SK-N-SH (cell line): ENCODE results near the gene DSCAM. TPM values are rescaled to one million over a fixed set of nuclear protein-coding genes. Genes with fewer than 3 reads are reported as not detected.

Experiments
- CTCF ChIA-PET: fragments of 300-600, 350-600 bp; formaldehyde crosslinking; extraction: SDS; loops from one replicate; lab custom pipeline; 2021; lab: Yijun Ruan, JAX
- POLR2A ChIA-PET: fragments of 350-600 bp; sonication (Branson Sonifier 250); formaldehyde crosslinking; extraction: SDS; loops from one replicate; lab custom pipeline; 2020; ENCODE audit warnings: antibody characterized with exemption, inconsistent platforms; lab: Yijun Ruan, JAX
- DNase-seq: peaks from one replicate; pipeline ENCODE4 v3.0.0; 2012
- H2AFZ ChIP-seq: fragments of 200-600 bp; sonication (generic); 2 replicates; pipeline ENCODE4 v1.8.1; 2016; ENCODE audit warnings: antibody characterized with exemption, mild to moderate bottlenecking, low read depth
- H3F3A ChIP-seq: fragments of 200-600 bp; sonication (generic); replicated peaks from 2 replicates; pipeline ENCODE3; 2016; ENCODE audit warnings: antibody characterized with exemption, mild to moderate bottlenecking; ENCODE audit not compliant: insufficient read depth
- H3K27ac ChIP-seq, 2 experiments: fragments of 200-500 bp in 1 of 2; fragments of 200-600 bp in 1 of 2; sonication (Bioruptor generic) in 1 of 2; sonication (generic), shearing (Covaris generic) in 1 of 2; 2 replicates each; pipeline versions ENCODE4 v1.5.1 to v1.6.1; 2014 to 2016; ENCODE audit warnings: low read depth in 2 of 2, inconsistent platforms in 1 of 2, low read length in 1 of 2, mild to moderate bottlenecking in 1 of 2, mixed read lengths in 1 of 2
- H3K27me3 ChIP-seq: fragments of 200-600 bp; sonication (generic), shearing (Covaris generic); 2 replicates; pipeline ENCODE4 v1.6.1; 2016; ENCODE audit warnings: mixed run types; ENCODE audit not compliant: insufficient read depth
- H3K36me3 ChIP-seq, 2 experiments: fragments of 200-500 bp in 1 of 2; fragments of 200-600 bp in 1 of 2; sonication (Bioruptor generic) in 1 of 2; sonication (generic) in 1 of 2; replicated peaks in 1 of 2; 2 replicates each; pipeline versions ENCODE3 to v1.5.1; 2014 to 2016; ENCODE audit warnings: low read length in 1 of 2, mild to moderate bottlenecking in 1 of 2; ENCODE audit not compliant: insufficient read depth in 2 of 2, control insufficient read depth in 1 of 2
- H3K4me1 ChIP-seq, 2 experiments: fragments of 200-500 bp in 1 of 2; fragments of 200-600 bp in 1 of 2; sonication (Bioruptor generic) in 1 of 2; sonication (generic), shearing (Covaris generic) in 1 of 2; 2 replicates each; pipeline versions ENCODE4 v1.5.1 to v1.6.1; 2014 to 2016; ENCODE audit warnings: low read depth in 1 of 2, low read length in 1 of 2, mixed run types in 1 of 2; ENCODE audit not compliant: insufficient read depth in 2 of 2, control insufficient read depth in 1 of 2
- H3K4me2 ChIP-seq: fragments of 200-600 bp; sonication (generic), shearing (Covaris generic); 2 replicates; pipeline ENCODE4 v1.6.1; 2017; ENCODE audit warnings: mixed run types
- H3K4me3 ChIP-seq, 2 experiments: fragments of 200-500 bp in 1 of 2; fragments of 200-600 bp in 1 of 2; sonication (Bioruptor generic) in 1 of 2; sonication (generic), shearing (Covaris generic) in 1 of 2; 2 replicates each; pipeline versions ENCODE4 v1.5.1 to v1.8.1; 2014 to 2016; ENCODE audit warnings: low read depth in 2 of 2, inconsistent platforms in 1 of 2, low read length in 1 of 2, mild to moderate bottlenecking in 1 of 2, mixed read lengths in 1 of 2, moderate library complexity in 1 of 2
- H3K79me2 ChIP-seq: fragments of 200-600 bp; sonication (generic); 2 replicates; pipeline ENCODE4 v1.8.1; 2017; ENCODE audit warnings: mild to moderate bottlenecking; ENCODE audit not compliant: insufficient read depth
- H3K9ac ChIP-seq: fragments of 200-600 bp; sonication (generic); 2 replicates; pipeline ENCODE4 v1.6.1; 2017; ENCODE audit warnings: mixed run types
- H3K9me2 ChIP-seq: fragments of 200-600 bp; sonication (generic); 2 replicates; pipeline ENCODE4 v1.6.1; 2017; ENCODE audit warnings: mixed run types
- H3K9me3 ChIP-seq: fragments of 200-600 bp; sonication (generic); 2 replicates; pipeline ENCODE4 v1.6.1; 2017; ENCODE audit warnings: mixed run types, mild to moderate bottlenecking, moderate library complexity
- H4K20me1 ChIP-seq: fragments of 200-600 bp; sonication (generic); 2 replicates; pipeline ENCODE4 v1.6.1; 2017; ENCODE audit warnings: mild to moderate bottlenecking, mixed run types; ENCODE audit not compliant: insufficient read depth
- CHD2 ChIP-seq: fragments of 150-350 bp; IDR thresholded peaks from 2 replicates; pipeline ENCODE4 v1.6.1; 2018; ENCODE audit warnings: low read length; ENCODE audit not compliant: partially characterized antibody
- EP300 ChIP-seq, 2 experiments: IDR thresholded peaks; 2 replicates each; pipeline versions ENCODE4 v1.4.0 to v1.6.1; 2012; ENCODE audit warnings: borderline replicate concordance in 1 of 2, low read depth in 1 of 2, low read length in 1 of 2
- FOSL2 ChIP-seq: IDR thresholded peaks from 2 replicates; pipeline ENCODE4 v1.4.0; 2012; ENCODE audit warnings: low read depth, mild to moderate bottlenecking, moderate library complexity, borderline replicate concordance
- FOXJ3 ChIP-seq: sonication (generic); formaldehyde crosslinking; IDR thresholded peaks from 2 replicates; pipeline ENCODE4 v1.5.1; 2020; ENCODE audit warnings: mild to moderate bottlenecking, missing genetic modification reagents
- FOXM1 ChIP-seq: IDR thresholded peaks from 2 replicates; pipeline ENCODE4 v1.4.0; 2012; ENCODE audit warnings: low read depth, mild to moderate bottlenecking
- GABPA ChIP-seq: IDR thresholded peaks from 2 replicates; pipeline ENCODE4 v1.4.0; 2012; ENCODE audit warnings: low read depth, mild to moderate bottlenecking
- JUND ChIP-seq: IDR thresholded peaks from 2 replicates; pipeline ENCODE4 v1.4.0; 2012
- MAX ChIP-seq: IDR thresholded peaks from 2 replicates; pipeline ENCODE4 v1.4.0; 2012; ENCODE audit warnings: low read depth
- NFIC ChIP-seq: IDR thresholded peaks from 2 replicates; pipeline ENCODE4 v1.4.0; 2012; ENCODE audit warnings: borderline replicate concordance
- POLR2AphosphoS5 ChIP-seq: IDR thresholded peaks from 2 replicates; pipeline ENCODE4 v1.6.1; 2012; ENCODE audit warnings: low read depth, low read length
- RAD21 ChIP-seq: IDR thresholded peaks from 2 replicates; pipeline ENCODE4 v1.6.1; 2012; ENCODE audit warnings: mild to moderate bottlenecking, low read length
- RCOR1 ChIP-seq: fragments of 150-350 bp; IDR thresholded peaks from 2 replicates; pipeline ENCODE4 v1.6.1; 2017; ENCODE audit warnings: antibody characterized with exemption, low read length
- RXRA ChIP-seq: IDR thresholded peaks from 2 replicates; pipeline ENCODE4 v1.4.0; 2012; ENCODE audit warnings: low read depth, mild to moderate bottlenecking, borderline replicate concordance
- SIN3A ChIP-seq: IDR thresholded peaks from 2 replicates; pipeline ENCODE4 v1.6.1; 2012; ENCODE audit warnings: low read depth, mild to moderate bottlenecking, low read length, moderate library complexity, borderline replicate concordance
- SMC3 ChIP-seq: IDR thresholded peaks from 2 replicates; pipeline ENCODE4 v1.6.1; 2012; ENCODE audit warnings: low read depth, low read length, improper control_type of control experiment
- TCF12 ChIP-seq: IDR thresholded peaks from 2 replicates; pipeline ENCODE4 v1.4.0; 2012
- TEAD4 ChIP-seq: IDR thresholded peaks from 2 replicates; pipeline ENCODE4 v1.4.0; 2012; ENCODE audit warnings: mild to moderate bottlenecking, borderline replicate concordance; ENCODE audit not compliant: insufficient read depth
- USF2 ChIP-seq: fragments of 150-350 bp; IDR thresholded peaks from 2 replicates; pipeline ENCODE4 v1.6.1; 2017; ENCODE audit warnings: antibody characterized with exemption, low read length, low read depth, borderline replicate concordance
- YY1 ChIP-seq: IDR thresholded peaks from 2 replicates; pipeline ENCODE4 v1.4.0; 2012; ENCODE audit warnings: low read depth, mild to moderate bottlenecking
- WGBS: methylation state at CpG from one replicate; pipeline ENCODE4 v1.1.6; 2017; ENCODE audit warnings: low lambda C conversion rate; 5-methylcytosine and 5-hydroxymethylcytosine counted together
- polyA plus RNA-seq, 3 experiments: library from polyadenylated mRNA; depleted of rRNA; stranded (reverse); fragments of >200 nt; gene quantifications; 2 replicates each; pipeline ENCODE4 v1.2.3, GENCODE V29; 2012
- TF ChIP-seq, protein P1 (sequence below): IDR thresholded peaks from 2 replicates; pipeline ENCODE4 v1.6.1; 2012; ENCODE audit warnings: mild to moderate bottlenecking, low read depth, low read length, moderate library complexity
- TF ChIP-seq, protein P2 (sequence below): IDR thresholded peaks from 2 replicates; pipeline ENCODE4; 2012
- TF ChIP-seq, protein P3 (sequence below): IDR thresholded peaks from 2 replicates; pipeline ENCODE4 v1.4.0; 2012; ENCODE audit warnings: low read depth, borderline replicate concordance

The DSCAM gene
- polyA plus RNA-seq, 1 of the 3 experiments (the other 2 are of a cell fraction): not detected

DNA sequence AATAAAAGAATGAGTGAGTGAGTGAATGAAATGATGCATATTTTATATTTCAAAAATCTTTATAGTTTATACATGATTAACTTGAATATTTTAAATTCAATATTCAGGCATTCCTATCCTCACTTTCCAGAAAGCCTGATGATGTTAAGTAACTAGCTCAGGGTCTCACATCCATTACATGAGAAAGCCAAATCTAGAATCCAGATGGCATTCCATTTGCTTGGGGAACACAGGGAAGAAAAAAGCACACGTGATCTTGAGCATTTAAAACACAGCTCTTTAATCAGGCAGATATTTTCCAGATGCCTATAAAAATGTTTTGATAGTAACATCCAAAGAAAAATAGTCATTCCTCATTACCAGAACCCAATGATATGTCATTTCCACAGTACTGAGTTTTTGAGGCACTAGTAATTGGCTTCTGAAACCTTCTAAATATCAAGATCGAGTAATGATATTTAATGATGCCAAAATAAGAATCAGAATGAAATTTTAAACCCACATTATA lies 291.9 kb downstream of the DSCAM start:
- H3K9me2 ChIP-seq: no peaks in the 10 kb centered on the region
- H3K27me3 ChIP-seq: no peaks in the 10 kb centered on the region
- H3F3A ChIP-seq: no peaks in the 10 kb centered on the region
- H3K9ac ChIP-seq: no peak overlapping the region
- H3K36me3 ChIP-seq: no peaks in the 10 kb centered on the region
- no peaks in the 10 kb centered on the region for H4K20me1 ChIP-seq
- no peak overlapping the region for H3K4me2 ChIP-seq
- ChIA-PET POLR2A (no interaction called here), CTCF (interaction anchor here (0.6 to 2.1 kb wide), 2 partner anchors 88 to 288 kb away, joined by 3 to 5 read pairs; no protein-coding TSS in a partner anchor)
- no peak overlapping the region for H3K4me3 ChIP-seq
- no peaks in the 10 kb centered on the region for H3K79me2 ChIP-seq
- H2AFZ ChIP-seq: no peak overlapping the region
- no peak overlapping the region for H3K27ac ChIP-seq
- 3% methylated on average over 2 of the region's 2 CpGs for WGBS
- no peaks in the 10 kb centered on the region for H3K4me1 ChIP-seq
- no peaks in the 10 kb centered on the region for H3K9me3 ChIP-seq
- peak; percentile 33 for DNase-seq
- TF ChIP-seq EP300 (IDR thresholded peaks at IDR 0.05; ENCODE audit: borderline replicate concordance in 1 of 2, low read depth in 1 of 2, low read length in 1 of 2) (no peak), FOXJ3 (no peak), POLR2AphosphoS5 (no peak), FOXM1 (no peak), SIN3A (no peak)

DNA sequence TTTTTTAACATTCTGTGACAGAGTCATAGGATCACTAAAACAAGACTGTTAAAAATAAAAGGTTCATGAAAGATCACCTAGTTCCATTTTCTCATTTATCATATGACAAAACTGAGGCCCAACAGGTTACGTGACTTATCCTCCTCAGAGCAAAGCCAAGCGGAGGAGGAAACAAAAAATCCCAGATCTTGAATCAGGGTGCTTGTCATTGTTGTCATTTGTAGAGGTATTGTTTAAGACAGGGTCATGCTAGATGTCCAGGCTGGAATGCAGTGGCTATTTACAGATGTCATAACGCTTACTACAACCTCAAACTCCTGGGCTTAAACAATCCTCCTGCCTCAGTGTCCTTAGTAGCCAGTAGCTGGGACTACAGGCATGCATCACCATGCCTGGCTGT lies 293.2 kb downstream of the DSCAM start:
- no peaks in the 10 kb centered on the region for H3K79me2 ChIP-seq
- no peaks in the 10 kb centered on the region for H3F3A ChIP-seq
- no peaks in the 10 kb centered on the region for H3K36me3 ChIP-seq
- ChIA-PET CTCF (no interaction called here), POLR2A (no interaction called here)
- no peaks in the 10 kb centered on the region for H3K9me2 ChIP-seq
- no peaks in the 10 kb centered on the region for H3K27me3 ChIP-seq
- no peak for TF ChIP-seq RAD21
- TF ChIP-seq, protein P1, sequence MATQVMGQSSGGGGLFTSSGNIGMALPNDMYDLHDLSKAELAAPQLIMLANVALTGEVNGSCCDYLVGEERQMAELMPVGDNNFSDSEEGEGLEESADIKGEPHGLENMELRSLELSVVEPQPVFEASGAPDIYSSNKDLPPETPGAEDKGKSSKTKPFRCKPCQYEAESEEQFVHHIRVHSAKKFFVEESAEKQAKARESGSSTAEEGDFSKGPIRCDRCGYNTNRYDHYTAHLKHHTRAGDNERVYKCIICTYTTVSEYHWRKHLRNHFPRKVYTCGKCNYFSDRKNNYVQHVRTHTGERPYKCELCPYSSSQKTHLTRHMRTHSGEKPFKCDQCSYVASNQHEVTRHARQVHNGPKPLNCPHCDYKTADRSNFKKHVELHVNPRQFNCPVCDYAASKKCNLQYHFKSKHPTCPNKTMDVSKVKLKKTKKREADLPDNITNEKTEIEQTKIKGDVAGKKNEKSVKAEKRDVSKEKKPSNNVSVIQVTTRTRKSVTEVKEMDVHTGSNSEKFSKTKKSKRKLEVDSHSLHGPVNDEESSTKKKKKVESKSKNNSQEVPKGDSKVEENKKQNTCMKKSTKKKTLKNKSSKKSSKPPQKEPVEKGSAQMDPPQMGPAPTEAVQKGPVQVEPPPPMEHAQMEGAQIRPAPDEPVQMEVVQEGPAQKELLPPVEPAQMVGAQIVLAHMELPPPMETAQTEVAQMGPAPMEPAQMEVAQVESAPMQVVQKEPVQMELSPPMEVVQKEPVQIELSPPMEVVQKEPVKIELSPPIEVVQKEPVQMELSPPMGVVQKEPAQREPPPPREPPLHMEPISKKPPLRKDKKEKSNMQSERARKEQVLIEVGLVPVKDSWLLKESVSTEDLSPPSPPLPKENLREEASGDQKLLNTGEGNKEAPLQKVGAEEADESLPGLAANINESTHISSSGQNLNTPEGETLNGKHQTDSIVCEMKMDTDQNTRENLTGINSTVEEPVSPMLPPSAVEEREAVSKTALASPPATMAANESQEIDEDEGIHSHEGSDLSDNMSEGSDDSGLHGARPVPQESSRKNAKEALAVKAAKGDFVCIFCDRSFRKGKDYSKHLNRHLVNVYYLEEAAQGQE: no peak
- TF ChIP-seq FOSL2: no peak
- TF ChIP-seq, protein P2, sequence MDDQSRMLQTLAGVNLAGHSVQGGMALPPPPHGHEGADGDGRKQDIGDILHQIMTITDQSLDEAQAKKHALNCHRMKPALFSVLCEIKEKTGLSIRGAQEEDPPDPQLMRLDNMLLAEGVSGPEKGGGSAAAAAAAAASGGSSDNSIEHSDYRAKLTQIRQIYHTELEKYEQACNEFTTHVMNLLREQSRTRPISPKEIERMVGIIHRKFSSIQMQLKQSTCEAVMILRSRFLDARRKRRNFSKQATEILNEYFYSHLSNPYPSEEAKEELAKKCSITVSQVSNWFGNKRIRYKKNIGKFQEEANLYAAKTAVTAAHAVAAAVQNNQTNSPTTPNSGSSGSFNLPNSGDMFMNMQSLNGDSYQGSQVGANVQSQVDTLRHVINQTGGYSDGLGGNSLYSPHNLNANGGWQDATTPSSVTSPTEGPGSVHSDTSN: no peak
- TF ChIP-seq, protein P3, sequence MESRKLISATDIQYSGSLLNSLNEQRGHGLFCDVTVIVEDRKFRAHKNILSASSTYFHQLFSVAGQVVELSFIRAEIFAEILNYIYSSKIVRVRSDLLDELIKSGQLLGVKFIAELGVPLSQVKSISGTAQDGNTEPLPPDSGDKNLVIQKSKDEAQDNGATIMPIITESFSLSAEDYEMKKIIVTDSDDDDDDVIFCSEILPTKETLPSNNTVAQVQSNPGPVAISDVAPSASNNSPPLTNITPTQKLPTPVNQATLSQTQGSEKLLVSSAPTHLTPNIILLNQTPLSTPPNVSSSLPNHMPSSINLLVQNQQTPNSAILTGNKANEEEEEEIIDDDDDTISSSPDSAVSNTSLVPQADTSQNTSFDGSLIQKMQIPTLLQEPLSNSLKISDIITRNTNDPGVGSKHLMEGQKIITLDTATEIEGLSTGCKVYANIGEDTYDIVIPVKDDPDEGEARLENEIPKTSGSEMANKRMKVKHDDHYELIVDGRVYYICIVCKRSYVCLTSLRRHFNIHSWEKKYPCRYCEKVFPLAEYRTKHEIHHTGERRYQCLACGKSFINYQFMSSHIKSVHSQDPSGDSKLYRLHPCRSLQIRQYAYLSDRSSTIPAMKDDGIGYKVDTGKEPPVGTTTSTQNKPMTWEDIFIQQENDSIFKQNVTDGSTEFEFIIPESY: no peak
- TF ChIP-seq TCF12: no peak
- TF ChIP-seq YY1: no peak
- TF ChIP-seq USF2: no peak
- no peak for TF ChIP-seq FOXJ3
- no peak for TF ChIP-seq SMC3
- TF ChIP-seq MAX: no peak
- TF ChIP-seq CHD2: no peak
- TF ChIP-seq RXRA: no peak
- TF ChIP-seq JUND: no peak
- TF ChIP-seq TEAD4: no peak
- no peak for TF ChIP-seq NFIC
- no peak for TF ChIP-seq GABPA
- TF ChIP-seq RCOR1: no peak
- TF ChIP-seq SIN3A: no peak
- H4K20me1 ChIP-seq: no peaks in the 10 kb centered on the region
- H3K4me1 ChIP-seq: no peaks in the 10 kb centered on the region
- H2AFZ ChIP-seq: no peak overlapping the region
- 30% methylated on average over 3 of the region's 3 CpGs for WGBS
- H3K9me3 ChIP-seq: no peaks in the 10 kb centered on the region
- H3K4me3 ChIP-seq: no peak overlapping the region
- no peak overlapping the region for H3K9ac ChIP-seq
- no peak overlapping the region for H3K4me2 ChIP-seq
- H3K27ac ChIP-seq: no peak overlapping the region
- DNase-seq: no peak
